Keratinocyte (primary cell): Measurements from ENCODE around the gene TBC1D3B. TPM values are rescaled to one million over a fixed set of nuclear protein-coding genes. Genes with fewer than 3 reads are reported as not detected.

Source experiments
- DNase-seq: peaks from one replicate; pipeline ENCODE4 v3.0.0-alpha.2; 2011; ENCODE audit warnings: low read depth, missing footprints, low spot score
- FAIRE-seq: peaks from 2 replicates; lab custom pipeline; 2011; peaks lifted over from hg19 to GRCh38; lab: Jason Lieb, UNC
- H2AFZ ChIP-seq: 2 replicates; pipeline ENCODE4 v1.6.0; 2012; ENCODE audit warnings: low read length, control low read depth, inconsistent platforms; ENCODE audit not compliant: control insufficient read depth
- H3K27ac ChIP-seq: 2 replicates; pipeline ENCODE4 v1.5.1; 2011; ENCODE audit warnings: low read length; ENCODE audit not compliant: control insufficient read depth, insufficient read depth
- H3K27me3 ChIP-seq: 3 replicates; pipeline ENCODE4 v1.6.0; 2011; ENCODE audit warnings: low read length; ENCODE audit not compliant: control insufficient read depth, insufficient read depth; ENCODE audit errors: extremely low read depth
- H3K36me3 ChIP-seq, 2 experiments: 2 replicates in 1 of 2; 3 replicates in 1 of 2; pipeline ENCODE4 v1.5.1; 2011; ENCODE audit warnings: low read length in 2 of 2, mild to moderate bottlenecking in 1 of 2; ENCODE audit not compliant: control insufficient read depth in 2 of 2, insufficient read depth in 2 of 2; ENCODE audit errors: extremely low read depth in 1 of 2
- H3K4me1 ChIP-seq: 3 replicates; pipeline ENCODE4 v1.5.1; 2011; ENCODE audit warnings: low read length; ENCODE audit not compliant: control insufficient read depth, insufficient read depth; ENCODE audit errors: extremely low read depth
- H3K4me2 ChIP-seq: 3 replicates; pipeline ENCODE4 v1.6.0; 2011; ENCODE audit warnings: low read depth, low read length; ENCODE audit not compliant: control insufficient read depth, insufficient read depth; ENCODE audit errors: extremely low read depth
- H3K4me3 ChIP-seq, 3 experiments: fragments of 200-600 bp in 1 of 3; sonication (generic) in 1 of 3; 2 replicates in 2 of 3; 3 replicates in 1 of 3; pipeline ENCODE4 v1.5.1; 2011 to 2016; ENCODE audit warnings: low read length in 3 of 3, mild to moderate bottlenecking in 3 of 3, control low read depth in 2 of 3, inconsistent platforms in 1 of 3, low read depth in 1 of 3, mixed read lengths in 1 of 3, mixed run types in 1 of 3, moderate library complexity in 1 of 3; ENCODE audit not compliant: control insufficient read depth in 2 of 3, insufficient read depth in 2 of 3; ENCODE audit errors: extremely low read depth in 1 of 3
- H3K79me2 ChIP-seq: 2 replicates; pipeline ENCODE4 v1.6.0; 2012; ENCODE audit warnings: low read length; ENCODE audit not compliant: control insufficient read depth, insufficient read depth
- H3K9ac ChIP-seq: 3 replicates; pipeline ENCODE4 v1.6.0; 2011; ENCODE audit warnings: low read length; ENCODE audit not compliant: control insufficient read depth, insufficient read depth; ENCODE audit errors: extremely low read depth
- H3K9me1 ChIP-seq: 3 replicates; pipeline ENCODE4 v1.6.0; 2011; ENCODE audit warnings: low read length; ENCODE audit not compliant: control insufficient read depth, insufficient read depth; ENCODE audit errors: extremely low read depth
- H3K9me3 ChIP-seq: 2 replicates; pipeline ENCODE4 v1.5.1; 2012; ENCODE audit warnings: low read depth, low read length; ENCODE audit not compliant: control insufficient read depth
- H4K20me1 ChIP-seq: 3 replicates; pipeline ENCODE4 v1.6.0; 2011; ENCODE audit warnings: low read length; ENCODE audit not compliant: control insufficient read depth, insufficient read depth; ENCODE audit errors: extremely low read depth
- CTCF ChIP-seq, 3 experiments: IDR thresholded peaks in 1 of 3; conservative IDR thresholded peaks in 1 of 3; optimal IDR thresholded peaks in 1 of 3; 2 replicates in 2 of 3; 3 replicates in 1 of 3; pipeline versions ENCODE3 to v1.5.1; 2011; ENCODE audit warnings: low read length in 3 of 3, mild to moderate bottlenecking in 3 of 3, moderate library complexity in 2 of 3, control low read depth in 1 of 3, inconsistent platforms in 1 of 3; ENCODE audit not compliant: insufficient read depth in 2 of 3; ENCODE audit errors: extremely low read depth in 1 of 3
- EZH2 ChIP-seq: IDR thresholded peaks from one replicate; pipeline ENCODE4 v1.6.1; 2012; ENCODE audit warnings: inconsistent platforms, mild to moderate bottlenecking, low read length, moderate library complexity
- dilution Hi-C: fragments of 300-500 bp; cut with MboI; formaldehyde crosslinking; loops from one replicate; pipeline ENCODE4 v1.7.0; 2020; ENCODE audit warnings: low sequenced_read_pairs; ENCODE audit not compliant: extremely low pct_ligation_motif_present
- polyA plus RNA-seq, 5 experiments: library from polyadenylated mRNA; depleted of rRNA in 3 of 5; stranded (reverse) in 3 of 5; stranded (forward) in 1 of 5; unstranded in 1 of 5; fragments of >200 nt; gene quantifications; 1 replicate in 1 of 5; 2 replicates in 3 of 5; 3 replicates in 1 of 5; pipeline versions ENCODE4 v1.2.1 to v1.2.3, GENCODE V29; 2011 to 2012; ENCODE audit warnings: missing spikeins in 2 of 5, low read depth in 1 of 5, low replicate concordance in 1 of 5

TBC1D3B gene
- polyA plus RNA-seq, 1 donor (not counting 4 experiments of a cell fraction or from before 2014, with no cell fraction given): 0.71 TPM

GRCh38 chr17:36131931-36132330 is 44.5 kb downstream of the TBC1D3B start:
- TF ChIP-seq EZH2: no peak
- no peak for TF ChIP-seq CTCF (optimal IDR thresholded peaks at IDR 0.05 in 1 of 3, IDR thresholded peaks at IDR 0.05 in 1 of 3, conservative IDR thresholded peaks at IDR 0.05 in 1 of 3; ENCODE audit: extremely low read depth in 1 of 3, insufficient read depth in 2 of 3, low read length in 3 of 3)
- peaks cover 4% of the 10 kb centered on the region for H3K27me3 ChIP-seq

GRCh38 chr17:36131421-36131820 is 45.0 kb downstream of the TBC1D3B start:
- no peaks in the 10 kb centered on the region for H3K9me1 ChIP-seq
- no peak overlapping the region for H3K9ac ChIP-seq
- peaks cover 4% of the 10 kb centered on the region for H3K27me3 ChIP-seq
- no peak overlapping the region for H3K4me2 ChIP-seq
- H3K36me3 ChIP-seq: no peaks in the 10 kb centered on the region
- H3K9me3 ChIP-seq: no peaks in the 10 kb centered on the region
- no peak overlapping the region for H3K27ac ChIP-seq
- H2AFZ ChIP-seq: no peak overlapping the region
- FAIRE-seq (no peak), DNase-seq (no peak)
- TF ChIP-seq CTCF (optimal IDR thresholded peaks at IDR 0.05 in 1 of 3, IDR thresholded peaks at IDR 0.05 in 1 of 3, conservative IDR thresholded peaks at IDR 0.05 in 1 of 3; ENCODE audit: extremely low read depth in 1 of 3, insufficient read depth in 2 of 3, low read length in 3 of 3) (no peak), EZH2 (no peak)
- H4K20me1 ChIP-seq: no peaks in the 10 kb centered on the region
- H3K4me3 ChIP-seq: no peak overlapping the region
- dilution Hi-C loops: loop anchor here (25.0 kb wide), 1 partner anchor 144 kb away; the partner anchor contains the start of genes CCL14 and CCL16
- no peaks in the 10 kb centered on the region for H3K4me1 ChIP-seq
- H3K79me2 ChIP-seq: no peaks in the 10 kb centered on the region

More at GRCh38 chr17:36131931-36132330, 44.5 kb downstream of the TBC1D3B start:
- no peak for FAIRE-seq
- H3K9me1 ChIP-seq: no peaks in the 10 kb centered on the region
- H3K4me3 ChIP-seq: no peak overlapping the region
- no peaks in the 10 kb centered on the region for H3K36me3 ChIP-seq
- H4K20me1 ChIP-seq: peaks cover 4% of the 10 kb centered on the region
- no peak for DNase-seq
- H3K4me1 ChIP-seq: no peaks in the 10 kb centered on the region
- H2AFZ ChIP-seq: no peak overlapping the region
- dilution Hi-C loops: loop anchor here (25.0 kb wide), 1 partner anchor 145 kb away; the partner anchor contains the start of genes CCL14 and CCL16
- H3K9ac ChIP-seq: no peak overlapping the region
- H3K9me3 ChIP-seq: no peaks in the 10 kb centered on the region
- H3K27ac ChIP-seq: no peak overlapping the region
- H3K79me2 ChIP-seq: no peaks in the 10 kb centered on the region
- no peak overlapping the region for H3K4me2 ChIP-seq
